ENCODE measurements around the gene DACH1.

DACH1 gene

DNA sequence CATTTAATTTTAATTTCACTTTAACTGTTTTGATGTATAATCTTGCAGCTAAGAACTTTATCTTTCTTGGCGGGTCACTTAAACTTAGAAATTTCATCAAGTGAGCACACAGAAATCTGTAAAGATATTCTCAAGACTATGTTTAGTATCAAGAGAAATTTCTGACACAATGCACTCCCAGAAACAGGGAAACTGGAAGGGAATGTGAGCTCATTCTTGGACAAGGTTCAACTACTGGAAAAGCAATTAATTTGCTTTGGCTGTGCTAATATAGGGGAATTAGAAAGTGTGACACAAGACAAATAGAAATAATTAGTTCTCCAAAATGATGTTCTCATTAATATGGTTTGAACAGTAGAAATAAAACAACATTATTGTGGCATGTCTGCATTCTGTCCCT is 402.3 kb downstream of the DACH1 start:
- DNase-seq = no peak

DNA sequence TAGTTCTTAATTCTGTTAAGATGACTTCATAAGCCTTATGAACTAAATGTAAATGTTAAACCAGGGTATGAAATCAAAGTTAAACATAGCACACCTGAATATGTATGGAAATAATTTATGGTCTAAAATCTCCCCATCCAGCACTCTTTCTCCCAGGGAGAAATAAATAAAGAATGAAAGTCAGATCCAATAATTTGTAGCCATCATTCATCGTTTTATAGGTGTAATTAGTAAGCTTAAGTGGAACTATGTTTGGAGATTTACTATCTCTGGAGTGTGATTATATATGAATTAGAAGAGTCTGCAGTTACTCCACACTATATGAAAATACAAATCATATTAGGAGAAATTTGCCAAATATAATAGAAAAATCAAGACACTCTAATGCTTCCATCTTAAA is 405.1 kb downstream of the DACH1 start:
- no peak for DNase-seq

DNA sequence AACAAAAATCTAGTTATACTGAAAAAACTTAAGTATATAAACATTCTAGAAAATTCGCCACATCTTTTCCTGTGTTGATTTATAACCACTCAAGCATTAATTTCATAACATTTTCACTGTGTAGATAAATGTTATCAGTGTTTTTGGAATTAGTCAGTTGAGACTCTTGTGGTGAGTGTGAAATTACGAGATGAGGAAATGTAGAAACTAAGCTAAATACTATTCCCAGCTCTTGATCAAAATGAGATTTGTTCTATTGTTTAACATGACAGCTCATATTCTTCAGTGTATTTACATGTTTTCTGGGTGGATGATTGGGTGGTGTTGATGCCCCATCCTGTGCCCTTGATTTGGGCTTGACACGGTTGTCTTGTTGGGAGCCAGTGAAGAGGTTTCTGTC is 406.8 kb downstream of the DACH1 start:
- DNase-seq = no peak

DNA sequence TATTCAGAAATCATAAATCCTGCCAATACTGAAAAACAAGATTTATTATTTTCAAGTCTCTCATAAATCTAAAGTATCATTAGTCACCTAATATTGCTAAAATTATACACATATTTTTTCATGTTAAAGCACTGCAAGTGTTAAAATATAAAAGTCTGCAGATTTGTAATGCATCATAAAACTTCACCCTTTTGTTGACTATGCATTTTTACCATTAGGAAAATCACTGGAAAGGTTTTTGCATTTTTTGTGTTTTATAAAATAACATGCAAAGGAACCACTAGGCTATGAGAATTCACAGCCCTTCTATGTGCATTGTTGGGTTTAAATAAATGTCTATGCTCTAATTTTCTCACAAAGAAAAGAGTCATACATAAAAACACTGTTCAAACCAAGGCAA is 407.3 kb downstream of the DACH1 start:
- DNase-seq = no peak

DNA sequence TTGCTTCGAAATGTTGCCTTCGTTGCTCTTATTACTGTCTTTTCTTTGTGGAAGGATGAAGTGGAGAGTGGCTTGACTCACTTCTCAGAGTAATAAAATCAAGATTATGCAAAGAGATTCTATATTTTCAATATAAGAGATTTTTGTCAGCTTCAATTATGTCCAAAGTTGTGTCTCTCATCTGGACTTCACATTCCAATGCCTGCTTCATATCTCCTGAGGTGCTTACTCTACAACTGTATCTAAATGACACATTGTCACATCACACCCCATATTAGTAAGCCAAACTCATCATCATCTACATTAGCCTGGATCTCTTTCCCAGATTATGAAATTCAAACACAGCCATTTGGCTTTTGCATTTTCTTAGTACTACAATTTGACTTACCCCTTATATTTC is 409.4 kb downstream of the DACH1 start:
- no peak for DNase-seq

DNA sequence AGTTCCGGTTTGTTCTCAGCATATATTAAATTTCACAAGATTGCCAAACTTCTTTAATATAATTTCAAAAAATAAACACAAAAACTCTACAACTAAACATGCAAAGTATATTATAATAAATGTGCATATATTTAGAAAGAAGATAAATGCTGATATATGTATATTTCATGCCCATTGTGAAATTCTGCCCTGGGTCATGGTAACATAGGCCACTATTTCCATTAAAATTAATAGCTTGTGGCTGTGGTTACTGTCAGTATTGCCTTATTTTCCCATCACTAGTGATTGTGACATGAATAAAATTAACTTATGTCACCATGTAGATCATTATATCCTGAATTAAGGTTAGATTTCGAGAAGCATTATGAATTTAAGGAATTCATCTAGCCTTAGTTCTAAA is 410.9 kb downstream of the DACH1 start:
- DNase-seq = no peak

DNA sequence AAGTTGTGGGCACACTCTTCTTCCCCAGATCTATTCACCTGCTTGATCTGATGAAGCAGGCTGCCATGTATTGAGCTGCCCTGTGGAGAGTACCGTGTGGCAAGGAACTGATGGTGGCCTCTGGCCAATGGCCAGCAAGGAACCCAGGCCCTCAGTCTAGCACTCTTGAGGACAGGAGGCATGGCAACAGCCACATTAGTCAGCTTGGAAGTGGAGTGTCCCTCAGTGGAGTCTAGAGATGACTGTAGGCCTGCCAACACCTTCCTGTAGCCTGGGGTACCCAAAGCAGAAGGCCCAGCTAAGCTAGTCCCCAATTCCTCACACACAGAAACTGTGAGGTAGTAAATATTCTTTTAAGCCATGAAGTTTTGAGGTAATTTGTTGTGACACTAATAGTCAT is 412.5 kb downstream of the DACH1 start:
- no peak for DNase-seq

DNA sequence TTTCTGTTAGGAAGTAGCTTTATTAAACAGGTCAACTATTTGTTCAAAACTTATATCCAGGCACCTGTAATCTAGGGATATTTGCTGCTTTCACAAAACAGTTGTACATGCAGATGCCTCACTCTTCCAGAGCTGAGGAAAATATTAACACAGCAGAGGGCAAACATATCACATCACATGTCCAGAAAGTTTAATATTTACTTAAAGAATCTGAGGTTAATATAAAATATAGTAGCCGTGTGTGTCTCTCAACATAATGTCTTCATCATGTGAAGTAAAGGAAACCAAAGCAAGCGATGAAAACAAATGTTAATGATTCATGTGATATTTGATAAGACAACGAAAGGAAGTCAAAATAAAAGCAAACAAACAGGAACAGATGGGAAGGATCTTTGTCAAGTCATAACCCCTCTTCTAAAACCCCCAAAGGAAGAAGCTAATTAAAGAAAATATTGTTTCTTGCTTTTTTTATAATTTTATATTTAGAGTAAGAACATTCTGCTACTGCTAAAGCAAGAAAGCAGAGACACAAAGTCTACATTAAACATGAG is 418.8 kb downstream of the DACH1 start:
- no peak for DNase-seq

DNA sequence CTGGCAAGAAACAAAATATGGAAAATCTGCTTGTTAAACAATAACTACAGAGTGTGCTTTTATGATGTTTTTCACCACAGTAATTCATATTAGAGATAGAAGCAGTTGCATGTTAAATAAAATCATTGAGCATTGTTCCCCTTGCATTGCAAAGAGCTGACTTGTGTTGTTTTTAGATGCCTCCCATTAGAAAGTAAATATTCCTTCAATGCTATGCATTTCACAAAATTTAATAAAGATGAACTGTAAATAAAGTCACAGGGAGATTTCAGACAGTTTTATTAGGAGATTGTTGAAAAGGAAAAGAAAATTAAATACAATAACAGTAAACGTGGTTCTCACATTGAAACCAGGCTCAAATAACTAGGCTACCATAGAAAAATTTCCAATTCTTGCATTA is 429.3 kb downstream of the DACH1 start:
- no peak for DNase-seq

DNA sequence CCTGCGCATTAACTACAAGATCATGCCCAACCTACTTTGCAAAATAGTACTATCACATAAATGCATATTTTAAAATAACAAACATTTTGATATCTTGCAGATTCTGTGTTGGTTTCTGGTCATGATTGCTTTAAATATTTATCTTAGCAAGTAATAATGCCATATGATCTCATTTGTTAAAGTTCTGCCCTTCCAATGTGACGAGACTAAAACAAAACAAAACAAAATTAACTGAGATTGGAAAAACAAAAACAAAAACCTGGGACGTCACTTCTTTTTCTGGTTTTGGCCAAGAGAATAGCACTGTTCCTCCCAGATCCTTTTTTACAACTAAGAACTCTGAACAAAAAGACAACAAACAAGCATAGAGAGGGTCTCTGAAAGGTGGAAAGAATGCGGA is 436.3 kb downstream of the DACH1 start:
- no peak for DNase-seq

DNA sequence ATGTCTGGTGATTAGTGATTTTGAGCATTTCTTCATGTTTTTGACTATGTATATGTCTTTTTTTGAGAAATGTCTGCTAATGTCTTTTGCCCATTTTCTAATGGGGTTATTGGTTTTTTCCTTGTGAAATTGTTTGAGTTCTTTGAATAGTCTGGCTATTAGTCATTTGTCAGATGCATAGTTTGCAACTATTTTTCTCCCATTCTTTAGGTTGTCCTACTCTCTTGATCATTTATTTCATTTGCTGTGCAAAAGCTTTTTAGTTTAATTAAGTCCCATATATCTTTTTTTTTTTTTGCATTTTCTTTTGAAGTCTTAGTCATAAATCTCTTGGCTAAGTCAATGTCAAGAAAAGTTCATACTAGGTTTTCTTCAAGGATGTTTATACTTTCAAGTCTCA is 449.8 kb downstream of the DACH1 start:
- DNase-seq = no peak

DNA sequence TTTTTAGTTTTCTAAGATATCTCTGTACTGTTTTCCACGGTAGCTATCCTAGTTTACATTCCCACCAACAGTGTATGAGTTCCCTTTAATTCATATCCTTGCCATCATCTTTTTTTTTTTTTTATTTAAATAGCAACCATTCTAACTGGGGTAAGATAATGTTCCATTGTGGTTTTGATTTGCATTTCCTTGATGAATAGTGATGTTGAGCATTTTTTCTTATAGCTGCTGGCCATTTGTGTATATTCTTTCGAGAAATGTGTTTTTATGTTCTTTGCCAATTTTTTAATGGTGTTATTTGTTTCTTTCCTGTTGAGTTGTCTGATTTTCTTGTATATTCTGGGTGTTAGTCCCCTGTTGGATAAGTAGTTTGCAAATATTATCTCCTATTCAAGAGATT is 454.8 kb downstream of the DACH1 start:
- DNase-seq = no peak

DNA sequence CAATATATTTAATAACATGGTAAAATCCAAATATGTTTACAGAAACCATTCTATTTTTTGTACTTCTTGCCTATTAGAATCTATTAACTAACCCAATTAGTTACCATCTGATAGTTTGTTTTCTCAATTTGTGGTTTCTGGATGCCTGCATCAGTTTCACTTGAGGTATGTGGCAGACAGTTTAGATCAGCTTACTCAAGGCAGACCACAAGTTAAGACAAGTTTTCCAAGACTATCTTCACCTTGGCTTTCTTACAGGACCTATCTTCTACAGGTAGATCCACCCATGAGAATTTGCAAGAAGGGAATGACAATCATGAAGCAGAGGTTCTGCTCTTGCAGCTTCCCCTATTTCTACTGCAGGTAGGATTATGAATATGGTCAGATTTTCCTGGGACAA is 458.6 kb downstream of the DACH1 start:
- no peak for DNase-seq

DNA sequence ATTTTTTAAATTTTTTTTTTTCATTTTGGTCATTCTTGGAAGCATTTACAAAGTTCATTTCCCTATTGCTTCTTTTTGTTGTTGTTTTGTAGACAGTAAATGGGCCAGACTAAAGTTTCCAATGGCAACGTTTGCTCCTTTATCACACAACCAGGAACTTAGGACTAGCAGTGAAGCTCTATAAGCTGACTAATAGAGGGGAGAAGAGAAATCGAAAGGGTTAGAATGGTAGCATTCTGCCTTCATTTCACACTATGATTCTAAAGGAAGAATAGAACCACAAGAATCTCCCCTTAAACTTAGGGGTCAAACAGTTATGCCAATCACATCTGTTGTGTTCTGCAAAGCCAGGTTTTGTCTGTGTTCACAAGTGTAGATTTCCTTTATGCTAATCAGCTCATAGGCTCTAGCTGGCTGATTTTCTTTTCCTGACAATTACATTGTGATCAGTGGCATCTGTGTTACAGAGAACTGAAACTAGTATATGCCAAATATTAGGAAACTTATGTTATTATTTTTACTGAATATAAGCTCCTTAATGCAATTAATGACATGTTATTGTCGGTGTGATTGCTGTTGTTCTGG is 467.3 kb downstream of the DACH1 start:
- DNase-seq = no peak

DNA sequence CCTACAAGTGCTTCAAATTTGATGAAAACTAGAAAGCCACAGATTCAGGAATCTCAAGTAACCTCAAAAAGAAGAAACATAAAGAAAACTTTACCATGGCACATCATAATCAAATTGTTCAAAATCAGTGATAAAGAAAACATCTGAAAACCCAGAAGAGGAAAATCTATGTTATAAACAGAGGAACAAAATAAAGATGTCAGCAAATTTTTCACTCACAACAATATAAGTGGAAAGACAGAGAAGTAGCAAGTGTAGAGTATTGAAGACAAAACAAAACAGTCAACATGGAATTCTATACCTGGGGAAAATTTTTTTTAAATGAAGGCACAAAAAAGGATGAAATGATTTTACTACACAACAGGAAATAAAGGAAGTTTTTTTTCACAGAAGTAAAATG is 470.9 kb downstream of the DACH1 start:
- no peak for DNase-seq

DNA sequence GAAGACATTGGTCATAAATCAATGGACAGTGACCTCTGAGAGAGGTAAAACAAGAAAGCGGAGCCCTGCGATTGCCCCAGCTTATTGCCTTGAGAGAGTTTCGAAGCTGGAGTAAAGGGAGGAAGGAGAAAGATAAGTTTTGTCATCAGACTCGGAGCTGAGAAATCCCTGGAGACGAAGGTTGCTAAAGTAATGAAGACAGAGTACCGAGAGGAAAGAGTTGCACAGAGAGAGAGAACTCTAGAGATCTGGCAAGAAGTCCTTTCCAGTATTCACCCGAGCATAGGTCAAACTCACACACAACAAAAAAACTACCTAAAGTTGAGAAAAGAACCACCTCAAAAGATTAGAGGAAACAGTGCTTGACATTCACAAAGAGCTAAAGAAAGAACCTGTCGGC is 472.0 kb downstream of the DACH1 start:
- DNase-seq = no peak

DNA sequence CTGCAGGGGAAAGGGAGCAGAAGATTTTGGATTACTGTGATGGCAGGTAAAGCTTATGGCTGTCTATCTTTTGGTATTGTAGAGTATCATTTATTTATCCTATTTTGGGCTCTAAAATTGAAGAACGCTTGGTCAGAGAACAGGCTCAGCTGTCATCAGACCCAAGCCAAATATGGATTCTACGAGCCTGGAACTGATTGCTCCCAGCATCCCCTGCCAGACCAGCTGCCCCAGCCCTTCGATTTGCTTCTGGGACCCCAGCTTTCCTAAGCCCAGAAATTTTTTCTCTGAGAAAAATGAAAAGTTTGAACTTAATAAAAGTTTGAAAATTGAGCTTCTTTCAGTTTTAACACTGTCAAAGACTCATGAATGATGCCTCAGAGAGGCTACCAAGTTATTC is 472.8 kb downstream of the DACH1 start:
- DNase-seq = no peak
